Measurements from ENCODE around the gene GIPR.

GIPR gene

DNA sequence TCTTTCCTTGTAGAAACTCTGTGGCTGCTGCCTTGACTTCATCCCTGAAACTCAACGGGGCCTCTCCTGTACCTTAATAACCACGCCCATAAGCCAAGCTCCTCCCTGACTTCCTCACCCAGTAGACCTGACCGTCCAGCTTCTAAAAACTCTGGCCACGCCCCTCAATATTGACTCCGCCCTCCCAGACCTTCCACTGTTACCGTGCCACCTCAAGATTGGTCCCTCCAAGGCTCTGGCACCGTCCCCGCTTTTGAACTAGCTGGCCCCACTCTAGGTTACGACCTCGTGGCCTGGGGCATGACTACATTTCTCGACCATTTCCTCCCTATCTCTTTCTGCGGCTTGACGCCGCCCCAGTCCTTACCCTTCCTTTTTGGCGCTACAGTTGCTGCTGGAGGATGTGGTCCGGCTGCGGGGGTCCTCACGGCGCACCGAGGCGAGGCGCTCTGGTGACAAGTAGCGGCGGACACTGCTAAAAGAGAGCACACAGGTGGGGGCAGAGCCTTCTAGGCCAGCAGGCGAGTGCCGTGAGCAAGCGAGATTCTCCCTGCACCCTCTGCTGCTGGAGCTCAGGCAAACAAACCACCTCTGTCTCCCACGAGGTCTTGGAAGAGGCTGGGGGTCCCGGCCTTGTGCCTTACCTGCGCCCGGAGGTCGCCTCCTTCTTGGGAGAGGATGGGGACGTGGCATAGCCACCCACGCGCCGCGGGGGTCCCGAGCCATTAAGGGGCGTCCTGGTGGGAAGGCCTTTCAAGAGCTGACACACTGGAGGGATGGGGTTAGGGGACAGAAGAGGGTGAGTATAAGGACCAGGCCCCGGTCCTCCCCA lies 26.5 kb upstream of the GIPR start:
- peak; percentile 68 for DNase-seq (ENCODE audit: low read depth)
- peak overlapping the region; percentile 28 for H3K4me3 ChIP-seq (ENCODE audit: control insufficient read depth, low read depth, low read length)
- TF ChIP-seq, protein P1, sequence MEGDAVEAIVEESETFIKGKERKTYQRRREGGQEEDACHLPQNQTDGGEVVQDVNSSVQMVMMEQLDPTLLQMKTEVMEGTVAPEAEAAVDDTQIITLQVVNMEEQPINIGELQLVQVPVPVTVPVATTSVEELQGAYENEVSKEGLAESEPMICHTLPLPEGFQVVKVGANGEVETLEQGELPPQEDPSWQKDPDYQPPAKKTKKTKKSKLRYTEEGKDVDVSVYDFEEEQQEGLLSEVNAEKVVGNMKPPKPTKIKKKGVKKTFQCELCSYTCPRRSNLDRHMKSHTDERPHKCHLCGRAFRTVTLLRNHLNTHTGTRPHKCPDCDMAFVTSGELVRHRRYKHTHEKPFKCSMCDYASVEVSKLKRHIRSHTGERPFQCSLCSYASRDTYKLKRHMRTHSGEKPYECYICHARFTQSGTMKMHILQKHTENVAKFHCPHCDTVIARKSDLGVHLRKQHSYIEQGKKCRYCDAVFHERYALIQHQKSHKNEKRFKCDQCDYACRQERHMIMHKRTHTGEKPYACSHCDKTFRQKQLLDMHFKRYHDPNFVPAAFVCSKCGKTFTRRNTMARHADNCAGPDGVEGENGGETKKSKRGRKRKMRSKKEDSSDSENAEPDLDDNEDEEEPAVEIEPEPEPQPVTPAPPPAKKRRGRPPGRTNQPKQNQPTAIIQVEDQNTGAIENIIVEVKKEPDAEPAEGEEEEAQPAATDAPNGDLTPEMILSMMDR (conservative IDR thresholded peaks at IDR 0.05; ENCODE audit: control insufficient read depth, insufficient read depth, low read depth, low read length), result no peak

DNA sequence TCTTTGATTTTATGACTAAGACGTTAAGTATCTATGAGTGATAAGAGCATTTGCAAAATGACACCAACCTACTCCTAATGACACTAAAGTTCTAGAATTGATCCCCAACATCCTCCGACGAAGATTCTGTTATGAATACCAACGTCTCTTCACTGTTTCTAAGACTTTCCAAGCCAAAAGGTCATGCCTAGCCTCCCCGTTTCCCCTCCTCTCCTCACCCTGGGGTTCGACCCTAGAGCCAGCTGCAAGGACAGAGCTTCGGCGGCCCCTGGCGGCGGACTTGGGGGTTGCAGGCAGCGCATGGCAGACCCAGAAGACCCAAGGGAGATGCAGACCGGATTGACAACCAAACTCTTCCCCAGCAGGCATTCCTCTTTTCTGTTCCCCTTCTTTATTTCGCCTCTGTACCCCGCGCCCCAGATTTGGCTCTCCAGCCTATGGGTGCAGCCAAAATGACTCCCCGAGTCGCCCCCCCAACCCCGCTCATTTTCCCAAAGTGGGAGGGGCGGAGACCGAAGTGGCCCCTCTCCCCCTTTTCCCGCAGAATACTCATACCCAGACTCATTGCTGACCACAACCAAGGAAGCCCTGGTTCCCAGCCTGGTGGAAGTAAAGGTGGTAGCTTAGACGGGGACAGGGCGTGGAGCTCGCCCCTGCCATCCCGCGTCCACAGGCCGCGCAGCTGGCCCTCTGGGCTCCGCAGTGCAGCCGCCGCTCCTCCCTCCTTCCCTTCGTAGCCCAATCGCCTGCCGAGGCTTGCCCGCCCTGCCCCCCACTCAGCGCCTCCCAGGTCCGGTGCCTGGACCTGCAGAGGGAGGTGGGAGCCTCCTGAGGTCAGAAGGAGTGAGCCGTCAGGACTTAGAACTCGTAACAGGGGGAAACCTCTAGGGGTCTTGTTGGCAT lies 24.7 kb upstream of the GIPR start:
- TF ChIP-seq, protein P1 (conservative IDR thresholded peaks at IDR 0.05; ENCODE audit: control insufficient read depth, insufficient read depth, low read depth, low read length), result peak; percentile 99
- peak; percentile 69 for DNase-seq (ENCODE audit: low read depth)
- H3K4me3 ChIP-seq (ENCODE audit: control insufficient read depth, low read depth, low read length), result no peak overlapping the region

DNA sequence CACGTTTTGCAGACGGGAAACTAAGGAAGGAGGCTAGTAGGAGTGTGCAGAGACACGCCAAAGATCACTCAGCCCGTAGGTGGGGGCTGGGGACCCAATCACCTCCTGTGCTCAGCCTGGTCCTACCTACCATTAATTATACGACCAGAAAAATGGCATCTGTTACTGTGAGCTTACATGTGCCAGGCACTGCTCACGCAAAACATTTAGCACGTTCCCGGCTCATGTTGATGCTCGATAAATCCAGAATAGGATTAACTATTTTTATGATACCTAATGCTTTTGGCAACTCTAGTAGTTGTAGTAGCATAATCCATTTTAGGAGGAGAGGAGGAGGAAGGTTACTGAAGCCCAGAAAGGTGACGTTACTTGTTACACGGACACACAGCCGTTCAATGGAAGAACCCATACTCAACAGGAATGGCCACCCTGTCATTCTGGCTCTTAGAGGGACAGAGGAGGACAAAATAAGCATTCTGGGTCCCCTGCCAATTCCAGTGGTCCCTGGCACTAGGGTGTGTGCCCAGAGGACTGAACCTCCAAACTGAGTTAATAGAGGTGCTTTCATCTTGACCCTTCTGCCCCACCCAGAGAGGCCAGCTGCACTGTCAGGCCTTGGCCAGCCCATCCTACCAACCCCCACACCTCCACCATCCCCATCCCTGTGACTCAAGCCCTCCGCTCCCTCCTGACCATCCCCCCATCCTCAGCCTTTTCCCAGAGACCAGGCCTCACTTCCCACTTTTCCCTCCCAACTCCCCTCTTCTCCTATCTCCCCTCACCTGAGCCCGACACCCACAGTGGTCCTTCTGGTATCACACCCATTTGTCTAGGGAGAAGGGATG lies 23.9 kb upstream of the GIPR start:
- H3K4me3 ChIP-seq (ENCODE audit: control insufficient read depth, low read depth, low read length), result no peak overlapping the region
- TF ChIP-seq, protein P1 (conservative IDR thresholded peaks at IDR 0.05; ENCODE audit: control insufficient read depth, insufficient read depth, low read depth, low read length), result no peak
- DNase-seq (ENCODE audit: low read depth), result no peak

DNA sequence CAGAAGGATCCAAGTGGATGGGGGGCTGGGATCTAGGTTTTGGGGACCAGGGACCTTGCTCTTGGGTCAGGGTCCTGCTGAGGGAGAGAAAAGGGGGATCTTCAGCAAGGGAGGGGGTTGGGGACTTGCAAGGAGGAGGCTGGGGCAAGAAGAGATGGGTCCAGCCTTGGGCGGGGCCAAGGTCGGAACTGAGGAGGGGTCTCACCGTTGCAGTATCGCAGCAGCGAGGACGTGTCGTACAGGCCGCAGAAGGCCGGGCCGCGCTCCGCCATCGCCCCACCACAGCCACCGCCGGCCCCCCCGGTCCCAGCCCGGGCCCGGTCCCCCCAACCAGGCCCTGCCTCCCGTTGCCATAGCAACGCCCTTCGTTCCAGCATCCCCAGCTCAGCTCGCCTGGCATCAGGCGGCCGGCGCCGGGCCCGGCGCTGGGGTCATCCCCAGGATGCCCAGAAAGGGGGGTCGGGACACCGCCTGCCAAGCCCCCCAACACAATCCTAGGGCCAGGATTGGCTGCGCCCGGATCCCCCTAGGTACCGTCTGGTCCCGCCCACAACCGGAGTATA lies 22.9 kb upstream of the GIPR start:
- H3K4me3 ChIP-seq (ENCODE audit: control insufficient read depth, low read depth, low read length), result peak overlapping the region; percentile 57
- DNase-seq (ENCODE audit: low read depth), result no peak
- TF ChIP-seq, protein P1 (conservative IDR thresholded peaks at IDR 0.05; ENCODE audit: control insufficient read depth, insufficient read depth, low read depth, low read length), result no peak

DNA sequence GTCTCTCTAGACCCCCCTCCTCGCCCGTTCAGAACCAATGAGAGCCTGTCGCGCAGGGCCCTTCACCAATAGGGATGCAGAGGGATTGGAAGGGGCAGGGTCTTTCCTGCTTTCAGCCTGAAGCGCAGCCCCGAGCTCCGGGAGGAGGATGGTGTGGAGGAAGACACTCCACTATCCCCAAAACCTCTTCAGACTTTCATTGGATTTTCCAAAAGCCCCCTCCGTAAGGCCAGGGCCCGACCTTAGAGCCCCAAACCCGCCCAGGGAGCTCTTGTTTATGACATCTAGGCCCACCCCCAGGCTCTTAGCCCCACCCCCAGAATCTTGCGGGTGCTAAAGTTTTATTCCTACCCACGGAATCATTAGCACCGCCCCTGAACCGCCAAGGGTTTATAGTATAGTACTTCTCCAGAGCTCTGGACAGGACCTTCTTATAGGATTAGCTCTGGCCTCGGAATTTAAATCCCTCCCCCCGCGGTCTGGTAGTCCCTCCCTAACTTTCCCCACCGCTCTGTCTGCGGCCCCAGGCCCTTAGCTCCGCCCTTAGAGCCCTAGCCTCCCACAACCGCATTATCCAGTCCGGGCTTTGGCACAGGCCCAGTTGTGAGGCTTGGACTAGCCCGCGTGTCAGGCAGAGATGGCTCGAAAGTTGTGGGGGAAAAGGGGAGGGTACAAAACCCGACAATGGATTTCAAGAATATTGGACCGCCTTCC lies 22.2 kb upstream of the GIPR start:
- TF ChIP-seq, protein P1 (conservative IDR thresholded peaks at IDR 0.05; ENCODE audit: control insufficient read depth, insufficient read depth, low read depth, low read length), result no peak
- DNase-seq (ENCODE audit: low read depth), result peak; percentile 74
- peak overlapping the region; percentile 57 for H3K4me3 ChIP-seq (ENCODE audit: control insufficient read depth, low read depth, low read length)

Data from fibroblast of mammary gland (primary cell).